Mesenteric fat pad (tissue), 1 donor: ENCODE results near the gene NTSR1. TPM values are rescaled to one million over a fixed set of nuclear protein-coding genes. Genes with fewer than 3 reads are reported as not detected.

Experiments used
- DNase-seq: peaks from one replicate; pipeline ENCODE4 v3.0.0-alpha.2; 2020; ENCODE audit warnings: low spot score
- total RNA-seq: library from RNA; stranded (reverse); fragmentation: NEBNext Ultra II Directional; extraction: Animal tissue kit (Norgen Biotek cat#: 25700); gene quantifications from one replicate; pipeline ENCODE4 v1.2.1, GENCODE V29; 2021
- donor health status: DM: yes; HTN: yes; CAD: no.

Gene NTSR1
- total RNA-seq, 1 donor from 2014 or later: not detected

DNA sequence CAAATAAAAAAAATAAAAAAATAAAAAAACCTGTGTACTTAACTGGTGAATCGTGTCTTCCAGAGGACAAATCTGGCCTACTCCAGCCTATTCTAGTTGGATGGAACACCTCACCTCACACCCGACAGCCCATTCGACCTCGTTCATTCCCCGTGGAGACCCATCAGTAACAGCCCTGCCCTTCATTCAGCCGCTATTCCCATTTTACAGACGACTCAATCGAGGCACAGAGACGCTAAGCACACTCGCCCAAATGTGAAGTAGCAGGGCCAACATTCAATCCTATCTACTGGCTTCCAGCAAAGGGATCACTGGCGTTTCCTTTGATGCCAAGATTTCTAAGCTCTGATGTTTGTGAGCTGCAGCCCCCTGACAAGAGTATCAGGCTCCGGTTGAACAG is 1.8 kb upstream of the NTSR1 start:
- DNase-seq: no peak

- no peak for DNase-seq
These were observed 1.2 kb upstream of the NTSR1 start for GRCh38 chr20:62707276-62707920.

GRCh38 chr20:62707921-62708521 is 615 bp upstream of the NTSR1 start:
- DNase-seq: no peak

DNA sequence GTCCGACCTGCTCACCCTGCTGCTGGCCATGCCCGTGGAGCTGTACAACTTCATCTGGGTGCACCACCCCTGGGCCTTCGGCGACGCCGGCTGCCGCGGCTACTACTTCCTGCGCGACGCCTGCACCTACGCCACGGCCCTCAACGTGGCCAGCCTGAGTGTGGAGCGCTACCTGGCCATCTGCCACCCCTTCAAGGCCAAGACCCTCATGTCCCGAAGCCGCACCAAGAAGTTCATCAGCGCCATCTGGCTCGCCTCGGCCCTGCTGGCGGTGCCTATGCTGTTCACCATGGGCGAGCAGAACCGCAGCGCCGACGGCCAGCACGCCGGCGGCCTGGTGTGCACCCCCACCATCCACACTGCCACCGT is 885 bp downstream of the NTSR1 start:
- no peak for DNase-seq

DNA sequence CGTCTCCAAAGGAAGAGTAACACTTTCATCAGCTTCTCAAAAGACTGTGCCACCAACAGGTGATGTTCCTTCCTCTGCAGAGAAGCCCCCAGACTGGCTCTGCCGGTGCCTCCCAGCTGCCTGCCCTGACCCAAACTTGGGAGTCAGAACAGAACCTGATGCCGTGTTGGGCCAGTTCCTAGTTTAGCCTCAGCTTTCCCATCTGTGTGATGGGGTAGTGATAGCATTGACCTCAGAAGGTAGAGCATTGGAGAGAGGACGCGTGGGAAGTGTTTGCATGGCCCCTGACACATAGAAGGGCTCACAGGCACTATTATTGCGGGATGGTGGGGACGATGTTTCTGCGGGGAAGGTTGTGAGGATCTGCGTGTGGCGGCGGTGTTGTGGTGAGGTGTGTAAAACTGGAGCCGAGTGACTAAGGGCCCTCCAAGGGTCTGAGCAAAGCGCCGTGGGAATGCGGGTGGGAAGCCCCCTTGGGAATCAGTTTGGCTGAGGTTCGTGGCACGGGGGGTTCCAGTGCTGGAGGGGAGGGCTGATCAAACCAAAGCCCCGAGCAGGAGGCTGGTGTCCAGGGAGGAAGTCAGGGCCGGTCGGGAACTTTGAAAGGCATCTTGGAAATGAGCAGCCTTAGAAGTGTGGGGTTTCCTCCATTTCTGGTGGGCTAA is 1.7 kb downstream of the NTSR1 start:
- no peak for DNase-seq

DNA sequence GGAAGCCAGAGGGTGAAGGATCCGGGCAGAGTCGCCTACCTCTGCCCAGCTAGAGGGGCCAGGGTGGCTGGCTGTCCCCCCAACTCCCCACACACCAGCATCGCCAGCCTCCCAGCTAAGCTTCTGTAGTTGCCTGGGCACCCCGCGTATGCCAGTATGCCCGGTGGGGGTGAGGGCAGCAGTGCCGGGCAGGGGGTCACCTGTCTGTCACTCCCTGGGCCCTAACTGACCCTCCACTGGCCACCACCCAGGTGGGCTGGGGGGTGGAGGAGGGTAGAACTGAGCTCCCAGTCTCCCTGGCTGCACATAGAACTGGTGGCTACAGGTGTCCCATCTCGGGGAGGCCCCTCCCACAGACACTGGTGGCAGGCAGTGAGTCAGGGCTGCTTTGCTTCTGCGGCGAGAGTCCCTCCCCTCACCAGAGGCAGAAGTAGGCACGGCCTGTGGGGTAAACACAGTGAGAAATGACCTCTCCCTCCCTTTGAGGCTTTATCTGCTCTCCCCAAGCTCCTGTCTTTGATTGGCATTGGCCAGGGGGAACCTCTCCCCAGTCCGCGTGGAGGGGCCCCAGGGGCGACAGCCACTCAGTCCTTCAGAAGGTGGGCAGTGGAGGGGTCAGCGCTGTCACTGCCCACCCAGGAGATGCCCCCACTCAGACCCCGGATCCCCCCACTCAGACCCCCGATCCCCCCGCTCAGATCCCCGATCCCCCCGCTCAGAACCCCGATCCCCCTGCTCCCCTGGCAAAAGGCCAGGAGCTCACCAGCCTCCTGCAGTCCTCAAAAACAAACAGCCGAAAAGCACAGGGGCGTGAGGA is 2.5 kb downstream of the NTSR1 start:
- no peak for DNase-seq

- DNase-seq: no peak
These were observed 3.1 kb downstream of the NTSR1 start for GRCh38 chr20:62711703-62712101.

DNA sequence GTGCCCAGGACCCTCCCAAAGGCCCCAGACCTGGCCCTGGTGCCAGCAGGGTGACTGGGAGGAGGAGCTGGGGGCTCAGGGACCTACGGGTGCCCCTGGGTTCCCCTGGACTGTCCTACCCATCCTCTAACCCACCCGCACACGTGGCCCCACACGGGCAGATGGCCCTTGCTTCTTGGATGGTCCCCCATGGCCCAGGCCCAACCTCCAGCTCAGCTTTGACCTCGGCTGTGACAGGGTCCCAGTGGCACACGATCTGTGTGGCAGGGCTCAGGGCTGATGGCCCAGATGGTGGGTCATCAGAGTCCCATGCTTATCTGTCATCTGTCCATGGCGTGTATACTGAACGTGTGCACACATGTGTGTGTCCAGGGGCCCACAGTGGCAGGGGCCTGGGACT is 4.0 kb downstream of the NTSR1 start:
- DNase-seq: no peak

GRCh38 chr20:62714006-62714405 is 5.4 kb downstream of the NTSR1 start:
- no peak for DNase-seq

GRCh38 chr20:62714799-62715198 is 6.2 kb downstream of the NTSR1 start:
- DNase-seq: no peak

GRCh38 chr20:62715201-62715600 is 6.6 kb downstream of the NTSR1 start:
- no peak for DNase-seq

GRCh38 chr20:62716198-62716940 is 7.7 kb downstream of the NTSR1 start:
- no peak for DNase-seq

GRCh38 chr20:62716941-62717310 is 8.3 kb downstream of the NTSR1 start:
- no peak for DNase-seq

DNA sequence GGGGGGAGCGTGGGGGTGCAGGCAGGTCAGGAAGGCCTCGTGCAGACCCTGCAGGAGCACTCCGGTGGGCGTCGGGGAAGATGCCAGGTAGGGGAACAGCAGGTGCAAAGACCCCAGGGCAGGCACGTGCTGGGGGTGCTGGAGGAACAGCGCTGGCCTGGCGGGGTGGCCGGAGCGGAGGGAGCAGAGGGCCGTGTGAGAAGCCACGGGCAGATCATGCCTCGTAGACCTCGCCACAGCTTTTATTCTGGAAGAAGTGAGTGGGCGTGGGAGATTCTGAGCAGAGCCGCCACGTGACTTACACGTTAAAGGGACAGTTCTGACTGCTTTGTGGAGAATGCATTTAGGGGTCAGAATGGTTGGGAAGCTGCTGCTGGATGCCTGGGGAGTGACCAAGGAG is 9.3 kb downstream of the NTSR1 start:
- DNase-seq: no peak

GRCh38 chr20:62718546-62718945 is 9.9 kb downstream of the NTSR1 start:
- no peak for DNase-seq

DNA sequence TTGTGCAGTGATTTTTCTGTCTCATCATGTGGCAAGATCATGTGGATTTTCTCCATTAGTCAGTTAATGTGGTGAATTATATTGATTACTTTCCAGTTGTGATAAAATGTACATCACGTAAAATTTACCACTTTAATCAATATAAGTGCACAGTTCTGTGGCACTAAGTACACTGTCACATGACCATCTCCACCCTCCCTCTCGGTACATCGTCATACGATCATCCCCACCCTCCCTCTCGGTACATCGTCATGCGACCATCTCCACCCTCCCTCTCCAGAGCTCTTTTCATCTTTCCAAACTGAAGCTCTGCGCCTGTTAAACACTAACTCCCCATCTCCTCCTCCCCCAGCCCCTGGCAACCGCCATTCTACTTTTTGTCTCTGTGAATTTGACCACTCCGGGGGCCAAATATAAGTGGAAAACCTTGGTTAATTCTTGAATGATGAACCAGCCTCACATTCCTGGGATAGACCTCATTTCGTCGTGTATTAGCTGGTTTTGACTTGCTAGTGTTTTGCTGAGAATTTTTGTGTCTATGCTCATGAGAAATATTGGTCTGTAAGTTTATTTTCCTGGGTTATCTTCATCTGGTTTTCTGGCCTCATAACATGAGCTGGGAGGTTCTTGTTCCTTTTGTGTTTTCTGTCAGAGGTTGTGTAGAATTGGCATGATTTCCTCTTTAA is 10.8 kb downstream of the NTSR1 start:
- DNase-seq: no peak

DNA sequence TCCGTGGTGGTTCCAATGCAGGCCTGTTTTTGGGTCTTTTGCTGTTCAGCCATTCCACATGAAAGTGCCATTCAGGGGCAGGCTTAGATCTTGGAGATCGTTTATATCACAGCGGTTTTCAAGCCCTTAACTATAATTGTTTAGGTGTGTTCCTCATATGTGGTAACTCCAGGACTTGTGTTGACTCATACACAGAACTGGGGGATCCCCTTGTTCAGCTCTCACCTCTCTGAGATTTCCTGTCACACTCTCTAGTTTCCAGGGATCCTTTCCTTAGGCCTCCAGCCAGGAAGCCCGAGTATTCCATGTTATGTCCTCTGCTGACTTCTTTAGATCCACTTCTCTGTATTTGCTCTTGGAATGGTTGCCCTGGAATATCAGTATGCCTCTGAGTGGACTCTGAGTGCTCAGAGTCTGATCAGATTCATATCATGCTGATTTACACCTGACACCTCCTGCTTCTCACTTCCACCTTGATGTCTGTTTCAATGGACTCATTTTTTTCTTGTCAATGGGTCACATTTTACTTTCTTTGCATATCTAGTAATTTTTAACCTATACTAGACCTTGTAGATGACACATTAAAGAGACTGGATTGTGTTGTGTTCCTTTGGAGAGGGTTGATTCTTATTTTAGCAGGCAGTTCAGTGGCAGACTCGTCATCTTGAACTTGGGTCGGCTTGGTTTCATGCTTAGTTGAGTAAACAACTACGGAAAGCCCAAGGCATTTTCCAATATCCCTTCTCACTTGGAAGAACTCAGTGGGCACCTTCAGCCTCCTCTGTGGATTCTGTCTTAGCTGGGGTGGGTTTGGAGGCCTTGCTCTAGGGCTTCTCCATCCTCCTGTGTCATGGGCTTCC is 13.1 kb downstream of the NTSR1 start:
- no peak for DNase-seq

DNA sequence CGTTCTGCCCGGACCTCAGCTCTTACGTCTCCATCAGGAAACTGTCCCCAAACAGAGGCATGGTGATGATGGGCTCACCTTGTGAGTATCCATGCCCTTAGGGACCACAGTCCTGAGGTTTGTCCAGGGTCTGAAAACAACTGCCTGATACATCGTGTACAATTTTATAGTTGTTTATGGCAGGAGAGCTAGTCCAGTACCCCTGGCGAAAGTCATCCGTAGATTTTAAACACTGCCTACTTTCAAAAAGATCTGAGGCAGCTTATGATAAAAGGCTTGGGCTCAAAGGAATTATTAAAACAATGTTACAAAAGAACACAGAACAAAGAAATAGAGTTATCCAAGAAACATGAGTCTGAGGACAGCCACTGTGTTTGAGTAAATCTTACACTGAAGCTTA is 14.0 kb downstream of the NTSR1 start:
- no peak for DNase-seq

GRCh38 chr20:62723351-62723750 is 14.7 kb downstream of the NTSR1 start:
- DNase-seq: no peak
